HT-29 (cell line): Measurements from ENCODE around the gene FRMD1. TPM values are rescaled to one million over a fixed set of nuclear protein-coding genes. Genes with fewer than 3 reads are reported as not detected.

ENCODE experiments used
- DNase-seq: peaks from one replicate; pipeline ENCODE4 v3.0.0-alpha.2; 2015; ENCODE audit warnings: low spot score
- total RNA-seq: library from RNA; depleted of rRNA; stranded (reverse); fragments of >200 nt; shearing (Covaris generic); gene quantifications from 2 replicates; pipeline ENCODE4 v1.2.3, GENCODE V29; 2014

The FRMD1 gene
- total RNA-seq, 1 experiment from 2014 or later, result not detected

- DNase-seq, result no peak
Observed at GRCh38 chr6:168027521-168027920, 51.5 kb downstream of the FRMD1 start.

GRCh38 chr6:168026925-168027324 lies 52.1 kb downstream of the FRMD1 start:
- DNase-seq, result no peak

GRCh38 chr6:168025831-168026710 lies 52.9 kb downstream of the FRMD1 start:
- no peak for DNase-seq

- DNase-seq, result no peak
Observed at GRCh38 chr6:168024951-168025510, 54.0 kb downstream of the FRMD1 start.

- no peak for DNase-seq
Observed at GRCh38 chr6:168022488-168023321, 56.3 kb downstream of the FRMD1 start.

GRCh38 chr6:168021581-168021980 lies 57.4 kb downstream of the FRMD1 start:
- DNase-seq, result no peak

- no peak for DNase-seq
Observed at GRCh38 chr6:168020242-168020641, 58.8 kb downstream of the FRMD1 start.

- DNase-seq, result no peak
Observed at GRCh38 chr6:168018664-168019063, 60.3 kb downstream of the FRMD1 start.

GRCh38 chr6:168017629-168018028 lies 61.4 kb downstream of the FRMD1 start:
- no peak for DNase-seq

- no peak for DNase-seq
Observed at GRCh38 chr6:168016721-168017525, 62.1 kb downstream of the FRMD1 start.

GRCh38 chr6:168016176-168016620 lies 62.8 kb downstream of the FRMD1 start:
- no peak for DNase-seq

GRCh38 chr6:168015482-168016175 lies 63.4 kb downstream of the FRMD1 start:
- DNase-seq, result no peak

- DNase-seq, result no peak
Observed at GRCh38 chr6:168015009-168015408, 64.0 kb downstream of the FRMD1 start.

GRCh38 chr6:168014428-168014827 lies 64.6 kb downstream of the FRMD1 start:
- DNase-seq, result no peak

GRCh38 chr6:168013250-168013915 lies 65.6 kb downstream of the FRMD1 start:
- no peak for DNase-seq

- no peak for DNase-seq
Observed at GRCh38 chr6:168012431-168013249, 66.4 kb downstream of the FRMD1 start.

GRCh38 chr6:168011291-168011690 lies 67.7 kb downstream of the FRMD1 start:
- no peak for DNase-seq

- DNase-seq, result no peak
Observed at GRCh38 chr6:168009331-168009730, 69.7 kb downstream of the FRMD1 start.
